ENCODE measurements around the gene HSPBP1.
A peak's percentile ranks its signal among the peaks of the same experiment; 100 is the strongest.
"Not testable (repeated sequence)": the region's sequence is repeated elsewhere in the genome, so short reads cannot be mapped to it uniquely, and the experiment has no call there.

HSPBP1 gene

GRCh38 chr19:55279770-55280643 is at the start of gene HSPBP1:
Gene HSPBP1, minus strand, starts transcription at chr19:55280110. Its CDS starts 502 bp downstream, at chr19:55279608.
- peak; percentile 94 for DNase-seq

GRCh38 chr19:55328774-55329318 is 48.9 kb upstream of the HSPBP1 start:
- not testable (repeated sequence) for DNase-seq

GRCh38 chr19:55325172-55325571 is 45.3 kb upstream of the HSPBP1 start, which contains the start of gene TMEM150B:
Gene TMEM150B, minus strand, starts transcription at chr19:55325341. Its CDS starts 4,305 bp downstream, at chr19:55321036.
- DNase-seq, result no peak

- no peak for DNase-seq
Observed at GRCh38 chr19:55324662-55325061, 44.8 kb upstream of the HSPBP1 start.

- no peak for DNase-seq
Observed at GRCh38 chr19:55322204-55322885, 42.4 kb upstream of the HSPBP1 start.

GRCh38 chr19:55321466-55322137 is 41.7 kb upstream of the HSPBP1 start:
- DNase-seq, result no peak

GRCh38 chr19:55320844-55321419 is 41.0 kb upstream of the HSPBP1 start:
- no peak for DNase-seq

- DNase-seq, result no peak
Observed at GRCh38 chr19:55319785-55320184, 39.9 kb upstream of the HSPBP1 start.

GRCh38 chr19:55316646-55317045 is 36.7 kb upstream of the HSPBP1 start:
- DNase-seq, result no peak

GRCh38 chr19:55315956-55316525 is 36.1 kb upstream of the HSPBP1 start:
- DNase-seq, result no peak

GRCh38 chr19:55314396-55314795 is 34.5 kb upstream of the HSPBP1 start:
- no peak for DNase-seq

GRCh38 chr19:55312621-55313512 is 33.0 kb upstream of the HSPBP1 start:
- no peak for DNase-seq

- DNase-seq, result no peak
Observed at GRCh38 chr19:55311797-55312196, 31.9 kb upstream of the HSPBP1 start.

- no peak for DNase-seq
Observed at GRCh38 chr19:55311397-55311796, 31.5 kb upstream of the HSPBP1 start.

- no peak for DNase-seq
Observed at GRCh38 chr19:55310498-55310897, 30.6 kb upstream of the HSPBP1 start.

GRCh38 chr19:55309448-55309847 is 29.5 kb upstream of the HSPBP1 start:
- DNase-seq, result no peak

GRCh38 chr19:55308281-55308680 is 28.4 kb upstream of the HSPBP1 start:
- no peak for DNase-seq

- no peak for DNase-seq
Observed at GRCh38 chr19:55306712-55307111, 26.8 kb upstream of the HSPBP1 start.

GRCh38 chr19:55305983-55306562 is 26.2 kb upstream of the HSPBP1 start:
- no peak for DNase-seq

GRCh38 chr19:55305491-55305890 is 25.6 kb upstream of the HSPBP1 start:
- DNase-seq, result no peak

- DNase-seq, result no peak
Observed at GRCh38 chr19:55304980-55305379, 25.1 kb upstream of the HSPBP1 start.

Data from KG1 (cell line).